AG09309 (cell line): ENCODE results near the gene ZRANB1.

Experiments
- DNase-seq: peaks from one replicate; pipeline ENCODE4 v3.0.0-alpha.2; 2010; ENCODE audit warnings: low read depth
- H3K4me3 ChIP-seq: 2 replicates; pipeline ENCODE4 v1.5.1; 2011; ENCODE audit warnings: mild to moderate bottlenecking, low read depth, low read length, moderate library complexity; ENCODE audit not compliant: control insufficient read depth
- CTCF ChIP-seq: IDR thresholded peaks from 2 replicates; pipeline ENCODE4 v1.5.1; 2011; ENCODE audit warnings: mild to moderate bottlenecking, low read depth, low read length, inconsistent platforms; ENCODE audit not compliant: insufficient read depth, control insufficient read depth; ENCODE audit errors: missing control alignments

ZRANB1 gene

DNA sequence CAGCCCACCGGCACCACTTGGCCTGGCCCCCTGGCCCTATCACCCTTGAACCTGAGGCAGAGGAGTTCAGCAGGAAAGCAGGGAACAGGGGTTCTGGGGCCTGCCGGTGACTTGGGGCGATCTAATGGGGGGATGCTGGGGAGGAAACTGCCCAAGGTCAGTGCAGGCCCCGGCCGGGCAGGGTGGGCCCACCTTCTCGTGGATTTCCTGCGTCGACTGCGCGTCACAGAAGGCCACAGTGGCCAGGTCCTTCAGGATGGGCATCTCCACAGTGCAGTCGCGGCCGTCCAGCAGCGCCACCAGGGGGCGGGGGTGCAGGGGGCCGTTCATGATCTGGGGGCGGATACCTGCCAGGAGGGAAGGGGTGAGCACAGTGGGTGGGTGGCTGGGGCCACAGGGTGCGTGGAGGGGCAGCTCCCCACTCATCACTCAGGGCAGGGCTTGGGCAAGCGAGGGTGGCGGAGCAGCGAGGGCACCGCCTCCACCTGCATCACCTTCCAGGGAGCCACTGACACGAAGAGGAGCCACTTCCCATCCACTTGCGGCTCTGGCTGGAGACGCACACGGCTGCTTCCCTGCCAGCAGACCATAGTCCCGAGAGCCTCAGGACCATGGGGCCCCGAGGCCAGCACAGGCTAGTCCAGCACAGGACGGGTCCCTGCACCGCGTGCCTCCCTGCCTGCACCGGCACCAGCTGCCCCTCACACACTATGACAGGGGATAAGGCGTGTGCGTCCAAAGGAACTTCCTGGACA is 61.4 kb downstream of the ZRANB1 start:
- no peak overlapping the region for H3K4me3 ChIP-seq
- TF ChIP-seq CTCF, result peak; percentile 7
- no peak for DNase-seq

GRCh38 chr10:125003901-125004467 is 62.1 kb downstream of the ZRANB1 start:
- no peak for TF ChIP-seq CTCF
- no peak for DNase-seq
- H3K4me3 ChIP-seq, result no peak overlapping the region

DNA sequence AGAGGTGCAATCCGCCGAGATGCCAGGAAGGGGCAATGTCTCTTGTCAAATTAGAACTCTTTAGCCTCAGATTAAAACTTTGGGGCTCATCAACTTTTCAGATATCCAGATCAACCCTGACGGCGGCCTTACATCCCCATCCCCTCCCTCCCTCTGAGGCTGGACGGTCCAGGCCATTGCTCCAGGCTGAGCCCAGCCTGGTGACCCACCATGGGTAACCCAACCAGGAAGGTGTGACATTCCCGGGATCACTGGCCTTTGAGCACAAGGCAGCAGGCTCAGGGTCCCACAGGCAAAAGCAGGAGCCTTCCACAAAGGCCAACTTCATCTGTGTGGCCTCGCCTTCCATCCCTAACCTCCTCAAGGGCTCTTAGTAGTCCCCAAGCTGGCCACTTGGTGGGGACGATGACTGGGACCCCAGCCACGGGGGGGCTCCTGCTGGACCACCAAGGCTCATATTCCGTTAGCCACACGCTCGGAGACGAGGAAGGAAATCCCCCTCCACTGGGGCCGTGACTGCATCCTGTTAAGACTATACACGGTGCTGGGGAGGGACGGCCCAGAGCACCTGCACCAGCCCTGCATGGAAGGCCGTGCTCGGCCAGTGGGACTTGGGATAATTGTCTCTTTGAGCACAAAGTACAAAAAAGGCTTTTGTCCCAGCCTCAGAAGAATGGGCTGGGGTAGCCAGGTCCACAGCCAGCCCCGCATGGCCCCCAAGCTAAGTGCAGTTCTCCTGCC is 62.8 kb downstream of the ZRANB1 start:
- no peak for DNase-seq
- no peak overlapping the region for H3K4me3 ChIP-seq
- no peak for TF ChIP-seq CTCF

DNA sequence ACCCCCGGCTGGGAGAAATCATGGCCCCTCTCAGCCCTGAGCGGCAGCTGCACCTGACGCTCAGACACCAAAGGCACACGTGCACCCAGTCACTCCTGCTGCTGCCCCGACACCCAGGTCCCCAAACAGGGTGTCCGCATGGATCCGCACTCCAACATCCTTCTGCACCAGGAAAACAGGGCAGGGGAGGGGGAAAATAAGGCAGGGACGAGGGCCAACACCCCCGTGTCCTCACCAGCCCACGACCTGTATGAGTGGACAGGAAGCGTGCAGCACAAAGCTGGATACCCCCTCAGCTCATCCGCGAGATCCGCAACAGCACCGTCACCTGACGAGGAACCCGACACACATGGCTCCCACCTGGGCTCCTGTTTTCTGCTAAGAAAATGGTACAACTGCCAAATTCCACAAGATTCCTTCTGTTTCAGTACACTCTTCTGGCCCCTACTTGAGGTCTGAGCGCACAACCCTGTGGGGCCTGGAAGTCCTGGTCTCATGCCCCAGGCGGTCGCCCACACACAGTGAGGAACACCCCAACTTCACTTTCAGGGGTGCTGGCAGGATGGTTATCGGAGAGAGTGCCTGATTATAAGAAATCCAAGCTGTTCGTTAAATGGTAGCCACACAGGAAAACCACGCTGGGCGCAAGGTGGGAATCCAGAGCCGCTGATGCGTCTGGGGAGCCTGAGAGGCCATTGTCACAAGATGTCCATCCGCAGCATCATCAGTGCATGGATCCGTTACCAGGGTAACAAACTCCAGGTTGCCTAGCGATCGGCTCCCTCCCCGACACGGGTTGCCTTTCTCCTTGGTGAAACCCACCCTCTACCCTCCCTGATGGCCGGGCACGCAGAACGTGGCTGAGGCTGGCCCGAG is 63.6 kb downstream of the ZRANB1 start:
- no peak overlapping the region for H3K4me3 ChIP-seq
- no peak for TF ChIP-seq CTCF
- no peak for DNase-seq

- H3K4me3 ChIP-seq, result no peak overlapping the region
- TF ChIP-seq CTCF, result no peak
- no peak for DNase-seq
These were observed 64.3 kb downstream of the ZRANB1 start for GRCh38 chr10:125006188-125006680.

DNA sequence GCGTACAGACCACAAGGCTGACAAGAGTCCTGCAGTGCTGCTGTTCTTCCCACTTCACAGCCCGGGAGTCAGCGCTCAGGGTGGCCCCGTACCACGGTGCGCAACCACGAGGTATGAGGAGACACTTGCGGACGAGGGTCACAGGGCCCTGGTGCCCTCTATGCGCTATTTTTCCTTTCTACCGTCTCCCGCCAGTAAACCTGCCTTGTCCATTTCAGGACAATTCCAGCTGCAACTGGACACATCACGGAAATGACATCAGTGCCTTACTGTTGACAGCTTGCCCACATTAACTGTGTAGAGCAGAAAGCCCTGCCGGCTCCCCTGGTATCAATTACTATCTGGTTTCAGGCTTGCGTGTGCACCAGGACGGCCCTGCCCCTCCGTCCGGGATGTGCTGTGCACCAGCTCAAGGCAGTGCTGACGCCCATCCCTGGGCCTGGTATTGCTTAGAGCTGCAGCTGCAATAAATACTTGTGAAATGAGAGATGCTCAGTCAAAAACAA is 65.1 kb downstream of the ZRANB1 start:
- no peak overlapping the region for H3K4me3 ChIP-seq
- DNase-seq, result peak; percentile 80
- TF ChIP-seq CTCF, result no peak
